Measurements from ENCODE around the gene SLC4A9.
A peak's percentile ranks its signal among the peaks of the same experiment; 100 is the strongest.
"Not testable (repeated sequence)": the region's sequence is repeated elsewhere in the genome, so short reads cannot be mapped to it uniquely, and the experiment has no call there.

SLC4A9 gene

DNA sequence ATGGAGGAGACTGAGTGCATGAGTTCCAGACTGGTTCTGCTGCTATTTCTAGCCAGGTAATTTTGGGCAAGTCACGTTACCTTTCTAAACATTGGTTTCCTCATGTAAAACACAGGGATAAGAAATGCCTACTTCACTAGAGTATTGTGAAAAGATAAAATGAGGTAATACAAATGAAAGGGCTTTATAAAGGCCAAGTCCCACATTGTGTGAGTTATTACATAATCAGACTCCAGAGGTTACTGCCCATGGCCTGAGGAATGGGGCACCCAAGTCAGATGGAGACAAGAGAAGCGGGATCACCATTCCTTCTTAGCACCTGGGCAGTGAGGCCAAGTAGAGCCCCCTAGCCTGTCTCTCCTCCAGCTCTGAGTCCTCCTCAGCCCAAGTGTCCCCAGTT, 21.1 kb upstream of the SLC4A9 start:
- no peak for DNase-seq (ENCODE audit: low read depth in 2 of 2)

DNA sequence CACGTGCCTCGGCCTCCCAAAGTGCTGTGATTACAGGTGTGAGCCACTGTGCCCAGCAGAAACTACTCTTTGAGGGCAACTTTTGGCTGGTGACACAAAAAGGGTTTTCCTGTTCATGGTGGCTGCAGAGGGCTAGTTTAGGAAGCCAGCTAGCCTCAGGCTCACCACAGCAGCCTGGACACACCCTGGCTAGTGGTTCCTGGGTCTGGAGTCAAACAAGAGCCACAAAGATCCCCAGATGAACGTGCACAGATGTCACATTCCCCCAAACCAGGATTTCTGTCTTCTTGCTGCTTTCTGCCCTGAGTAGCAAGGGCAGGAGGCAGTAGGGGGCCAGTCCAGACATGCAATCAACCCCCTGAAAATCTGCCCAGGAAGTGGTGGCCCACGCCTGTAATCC, 20.4 kb upstream of the SLC4A9 start:
- no peak for DNase-seq (ENCODE audit: low read depth in 2 of 2)

DNA sequence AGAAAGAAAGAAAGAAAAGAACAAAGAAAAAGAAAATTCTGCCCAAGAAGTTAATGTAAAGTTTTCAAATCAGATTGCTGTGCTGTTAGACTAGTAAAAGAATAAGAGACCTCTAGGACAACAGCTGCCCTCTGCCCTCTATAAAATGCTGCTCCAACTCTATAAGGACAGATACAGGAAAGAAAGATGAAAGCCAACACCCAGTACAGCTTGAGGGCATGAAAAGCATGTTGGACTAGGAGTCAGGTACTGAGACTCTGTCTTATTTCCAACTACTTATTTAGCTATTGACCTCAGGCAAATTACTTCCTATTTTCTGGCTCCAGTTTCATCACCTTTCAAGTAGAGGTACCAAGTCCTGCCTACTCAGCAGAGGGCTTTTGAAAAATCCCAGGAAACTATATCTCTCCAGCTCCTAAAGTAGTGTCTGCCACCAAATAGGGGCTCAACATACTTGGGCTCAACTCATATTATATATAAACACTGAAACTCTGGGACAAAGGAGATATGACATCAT, 19.3 kb upstream of the SLC4A9 start:
- no peak for DNase-seq (ENCODE audit: low read depth in 2 of 2)

DNA sequence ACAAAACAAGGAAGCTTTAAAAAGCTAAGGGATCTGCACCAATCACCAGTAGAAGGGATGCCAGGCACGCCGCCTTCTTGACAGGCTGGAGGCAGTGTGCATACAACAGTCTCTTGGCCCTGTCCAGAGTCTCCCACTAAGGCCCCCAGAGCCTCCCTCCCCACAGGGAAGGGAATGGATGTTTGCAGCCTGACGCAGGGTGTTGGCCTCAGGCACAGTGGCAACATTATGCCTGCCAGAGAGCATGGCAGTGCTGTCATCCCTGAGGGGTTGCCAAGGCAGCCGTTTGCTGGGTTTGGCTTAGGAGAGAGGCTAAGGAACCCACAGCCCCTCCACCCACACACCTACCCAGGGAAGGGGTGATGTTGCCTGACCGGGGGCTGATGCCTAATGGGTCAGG, 18.4 kb upstream of the SLC4A9 start:
- no peak for DNase-seq (ENCODE audit: low read depth in 2 of 2)

DNA sequence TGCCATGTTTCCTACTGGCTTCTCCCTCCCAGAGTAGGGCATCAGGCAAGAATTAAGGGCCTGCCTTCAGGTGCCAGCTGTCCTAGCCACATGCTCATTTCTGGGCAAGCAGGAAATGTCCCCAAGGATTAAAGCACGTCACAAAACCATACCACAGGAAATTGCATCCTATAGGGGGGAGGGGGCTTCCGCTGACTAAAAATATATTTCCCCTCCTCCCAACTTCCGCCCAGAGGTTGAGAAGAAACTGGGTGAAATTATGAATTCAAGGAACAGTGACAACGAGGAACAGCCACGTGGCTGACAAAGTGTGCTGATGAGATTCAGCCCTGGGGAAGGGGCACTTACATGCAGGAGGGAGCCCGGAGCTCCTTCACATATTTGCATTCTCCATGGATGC, 17.7 kb upstream of the SLC4A9 start:
- no peak for DNase-seq (ENCODE audit: low read depth in 2 of 2)

DNA sequence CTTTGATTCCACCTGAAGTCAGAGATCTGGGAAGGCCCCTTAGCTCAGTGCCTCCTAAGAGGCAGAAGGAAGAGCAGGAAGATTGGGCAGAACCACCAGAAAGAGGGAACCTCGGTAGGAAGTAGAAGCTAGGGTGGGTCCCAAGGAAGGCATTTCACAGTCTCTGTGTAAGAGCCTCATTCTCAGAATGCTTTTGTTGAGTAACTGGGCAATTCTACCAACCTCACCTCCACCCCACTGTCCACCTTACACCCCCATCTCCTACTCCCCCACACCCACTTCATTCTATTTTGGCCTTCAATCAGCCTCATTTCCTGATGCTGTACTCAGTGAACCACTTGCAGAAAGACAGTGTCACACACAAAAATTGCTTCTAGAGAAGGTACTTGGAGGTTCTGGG, 17.1 kb upstream of the SLC4A9 start:
- no peak for DNase-seq (ENCODE audit: low read depth in 2 of 2)

DNA sequence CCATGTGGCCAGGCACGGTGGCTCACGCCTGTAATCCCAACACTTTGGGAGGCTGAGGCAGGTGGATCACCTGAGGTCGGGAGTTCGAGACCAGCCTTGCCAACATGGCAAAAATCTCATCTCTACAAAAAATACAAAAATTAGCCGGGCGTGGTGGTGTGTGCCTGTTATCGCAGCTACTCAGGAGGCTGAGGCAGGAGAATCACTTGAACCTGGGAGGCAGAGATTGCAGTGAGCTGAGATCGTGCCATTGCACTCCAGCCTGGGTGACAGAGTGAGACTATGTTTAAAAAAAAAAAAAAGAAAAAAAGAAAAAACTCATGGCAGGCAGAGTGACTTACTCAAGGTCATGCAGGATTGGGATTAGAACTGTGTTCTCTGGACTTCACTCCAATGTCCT, 16.1 kb upstream of the SLC4A9 start:
- DNase-seq (ENCODE audit: low read depth in 2 of 2): not testable (repeated sequence)

DNA sequence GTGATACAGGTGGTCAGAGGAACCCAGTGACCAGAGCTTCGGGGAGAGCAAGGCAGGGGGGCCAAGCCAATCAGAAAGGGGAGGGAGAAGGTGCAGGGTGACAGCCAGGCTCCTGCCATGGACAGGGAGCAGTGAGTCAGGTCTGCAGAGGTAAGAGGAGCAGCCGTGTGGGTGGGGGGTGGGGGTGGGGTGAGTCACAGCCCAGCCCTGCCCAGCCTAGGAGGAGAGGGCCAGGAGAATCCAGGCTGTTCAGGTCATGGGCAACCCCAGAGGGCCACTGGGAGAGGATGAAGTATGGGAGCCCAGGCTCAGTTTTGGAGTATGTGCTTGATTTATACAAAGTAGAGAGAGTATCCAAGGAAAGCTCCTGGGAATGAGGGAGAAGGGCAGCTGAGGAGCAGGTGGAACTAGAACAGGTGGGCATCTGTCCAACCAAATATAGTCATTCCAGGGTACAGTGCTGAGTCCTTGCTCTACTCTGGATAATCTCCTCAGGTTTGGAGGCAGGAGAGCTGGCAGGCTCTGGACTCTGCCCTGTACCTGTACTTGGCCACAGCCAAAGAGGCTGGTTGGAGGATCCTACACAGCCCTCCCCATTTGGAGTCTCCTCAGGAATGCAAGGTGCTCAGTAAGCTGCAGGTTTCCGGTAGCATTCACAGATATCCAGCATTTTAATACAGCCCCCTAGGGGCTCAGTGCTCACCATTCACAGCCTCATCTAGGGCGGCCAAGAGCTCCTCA, 15.1 kb upstream of the SLC4A9 start:
- no peak for DNase-seq (ENCODE audit: low read depth in 2 of 2)

DNA sequence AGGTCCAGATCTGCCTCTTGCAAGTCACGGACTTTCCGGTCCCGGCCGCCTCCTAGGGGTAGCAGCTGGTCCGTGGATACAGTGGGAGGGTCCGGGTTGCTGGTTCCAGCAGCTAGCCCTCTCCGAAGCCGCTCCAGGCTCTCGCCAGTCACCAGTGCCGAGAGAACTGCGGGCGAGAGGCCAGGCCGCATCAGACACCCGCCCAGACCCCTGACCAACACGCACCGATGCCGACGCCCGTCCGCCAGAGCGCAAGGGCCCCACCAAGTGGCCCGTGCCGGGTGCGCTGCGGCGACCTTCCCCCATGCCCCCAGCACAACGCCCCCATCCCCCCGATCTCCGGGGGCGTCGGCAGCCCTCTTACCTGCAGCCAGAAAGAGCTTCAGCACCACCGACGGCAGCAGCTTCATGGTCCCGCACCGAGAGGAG, 14.1 kb upstream of the SLC4A9 start:
- DNase-seq (ENCODE audit: low read depth in 2 of 2): peak in 1 of 2 donors; percentile 16

DNA sequence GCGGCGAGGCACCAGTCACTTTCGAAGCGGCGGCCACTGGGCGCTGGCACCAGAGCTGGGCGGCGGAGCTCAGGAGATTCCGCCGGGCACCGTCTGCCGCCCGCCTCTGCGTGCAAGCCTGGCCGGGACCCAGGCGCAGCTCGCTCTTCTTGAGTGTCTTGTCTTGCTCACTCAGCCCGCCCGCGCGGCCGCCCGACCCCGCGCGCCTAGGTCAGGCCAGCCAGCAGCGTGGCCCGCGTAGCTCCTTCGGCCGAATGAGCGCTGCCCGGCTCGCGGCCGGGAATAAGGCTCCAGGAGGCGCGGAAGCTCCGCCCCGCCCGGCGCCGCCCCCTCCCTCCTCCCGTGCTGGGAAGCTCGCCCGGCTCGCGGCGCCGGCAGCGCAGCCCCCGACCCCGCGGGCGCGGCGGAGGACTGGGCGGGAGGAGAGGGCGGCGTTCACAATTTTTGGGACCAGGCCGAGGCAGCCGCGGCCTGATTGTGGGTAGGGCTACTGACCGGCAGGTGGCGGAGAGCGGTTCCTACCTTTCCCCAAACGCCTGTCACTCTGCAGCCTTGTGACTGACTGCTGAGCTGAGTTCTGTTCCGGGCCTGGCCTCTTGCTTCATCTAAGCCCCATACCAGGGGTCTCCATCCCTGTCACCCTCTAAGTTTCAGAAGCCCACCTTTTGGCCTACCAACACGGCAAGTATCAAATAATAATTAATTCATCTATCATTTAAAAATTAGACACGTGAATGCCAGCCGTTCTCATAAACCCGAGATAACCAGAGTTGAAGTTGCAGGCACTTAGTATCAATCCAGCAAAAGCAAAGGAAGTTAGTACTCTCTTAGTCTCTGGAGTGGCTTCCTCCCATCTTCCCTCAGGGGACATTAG, 13.4 kb upstream of the SLC4A9 start, which contains the start of gene HBEGF:
Gene HBEGF, minus strand, starts transcription at position 256 of the 874 bp plus-strand sequence. CDS start 275 bp downstream, outside the sequence.
- peak in 1 of 2 donors; percentile 25 for DNase-seq (ENCODE audit: low read depth in 2 of 2)

DNA sequence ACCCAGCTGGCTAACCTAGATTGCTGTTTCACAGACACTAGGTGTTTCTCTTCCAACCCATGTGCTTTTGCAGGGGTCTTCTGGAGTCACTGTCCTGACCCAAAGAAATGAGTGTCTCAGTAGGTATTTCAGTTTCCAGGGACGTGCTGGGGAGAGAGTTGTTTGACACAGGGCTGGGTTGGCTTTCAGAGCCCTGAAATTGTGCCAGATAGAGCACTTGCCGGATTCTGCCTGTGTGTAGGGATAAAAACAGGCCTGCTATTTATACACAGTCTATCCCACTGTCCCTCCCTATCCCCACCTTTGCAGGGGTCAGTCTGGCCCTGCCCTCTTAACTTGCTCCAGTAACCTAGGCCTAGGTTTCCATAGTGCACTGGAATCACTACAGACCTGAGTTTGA, 12.6 kb upstream of the SLC4A9 start:
- DNase-seq (ENCODE audit: low read depth in 2 of 2): no peak

DNA sequence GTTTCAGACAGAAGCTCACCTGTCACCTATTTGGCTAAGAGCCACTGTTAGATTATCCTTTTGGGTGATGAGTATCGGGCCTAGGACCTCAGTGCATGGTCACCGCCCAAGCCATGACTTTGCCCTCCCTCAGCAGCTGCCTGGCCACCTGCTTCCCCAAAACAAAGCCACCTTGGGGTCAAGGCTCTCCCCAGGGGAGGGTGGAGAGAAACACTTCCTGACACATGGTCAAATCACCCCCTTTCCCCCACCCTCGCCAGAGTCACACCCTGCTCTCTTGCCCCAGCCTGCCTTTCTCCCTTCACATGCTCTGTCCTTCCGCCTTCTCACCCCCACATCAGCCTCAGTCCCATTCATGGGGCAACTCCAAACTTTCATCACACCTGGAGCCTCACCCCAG, 11.9 kb upstream of the SLC4A9 start:
- no peak for DNase-seq (ENCODE audit: low read depth in 2 of 2)

DNA sequence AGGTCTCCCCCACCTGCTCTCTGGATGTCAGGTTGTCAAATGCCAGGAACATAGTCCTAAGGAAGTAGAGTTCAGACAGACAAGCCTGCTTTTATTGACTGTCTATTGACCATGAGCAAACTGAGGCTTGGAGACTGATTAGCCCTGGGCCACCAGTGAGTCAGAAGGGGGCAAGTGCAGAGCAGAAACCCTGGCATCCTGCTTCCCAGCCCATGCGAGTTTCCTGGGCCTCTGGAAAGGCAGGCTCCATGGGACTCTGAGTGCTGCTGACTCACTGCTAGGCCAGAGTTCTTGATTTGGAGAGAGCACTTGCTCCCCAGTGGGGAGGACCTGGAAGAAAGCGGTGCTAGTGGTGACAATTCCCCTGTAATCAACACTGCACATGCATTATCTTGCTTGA, 10.8 kb upstream of the SLC4A9 start:
- no peak for DNase-seq (ENCODE audit: low read depth in 2 of 2)

DNA sequence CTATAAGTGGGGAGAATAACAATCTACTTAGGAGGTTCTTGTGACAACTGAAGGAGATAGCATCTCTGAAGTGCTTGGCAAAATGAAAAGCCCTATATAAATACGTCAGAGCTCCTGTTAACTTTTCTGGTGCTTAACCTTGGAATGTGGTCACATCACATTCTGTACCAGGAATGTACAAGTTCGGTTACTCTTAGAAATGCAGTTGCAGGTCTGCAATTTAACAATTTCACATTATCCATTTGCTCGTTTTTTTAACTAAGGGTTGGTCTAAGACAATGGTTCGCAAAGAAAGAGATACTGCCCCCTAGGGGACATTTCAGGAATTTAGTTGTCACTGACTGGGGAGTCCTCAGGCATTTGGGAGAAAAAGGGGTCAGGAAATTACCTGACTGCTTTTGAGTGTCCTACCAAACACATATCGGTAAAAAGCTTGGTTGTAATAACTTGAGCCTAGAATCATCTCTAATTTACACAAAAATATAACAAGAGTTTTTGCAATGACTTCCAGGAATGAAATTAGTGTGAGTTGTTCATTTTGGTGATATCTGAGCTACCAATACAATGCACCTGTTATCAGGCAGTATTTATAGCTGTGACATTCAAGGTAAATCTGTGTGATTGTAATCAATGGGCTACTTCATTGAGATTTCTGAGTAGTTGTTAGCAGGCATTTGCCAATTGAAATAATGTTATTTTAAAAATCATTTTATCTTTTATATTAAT, 8.2 kb upstream of the SLC4A9 start:
- DNase-seq (ENCODE audit: low read depth in 2 of 2): peak in 1 of 2 donors; percentile 54

DNA sequence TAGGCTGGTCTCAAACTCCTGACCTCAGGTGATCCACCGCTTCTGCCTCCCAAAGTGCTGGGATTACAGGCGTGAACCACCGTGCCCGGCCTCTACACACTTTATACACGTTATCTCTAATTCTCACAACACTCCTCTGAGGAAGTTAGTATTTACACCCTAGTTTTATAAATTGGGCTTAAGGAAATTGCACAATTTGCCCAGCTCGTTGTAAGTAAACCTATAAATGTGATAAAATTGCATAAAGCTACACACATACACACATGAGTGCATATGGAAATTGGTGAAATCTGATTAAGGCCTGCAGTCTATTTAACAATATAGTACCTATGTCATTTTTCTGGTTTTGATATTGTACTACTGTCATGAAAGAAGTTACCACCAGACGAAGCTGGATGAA, 4.4 kb upstream of the SLC4A9 start:
- DNase-seq (ENCODE audit: low read depth in 2 of 2): no peak

DNA sequence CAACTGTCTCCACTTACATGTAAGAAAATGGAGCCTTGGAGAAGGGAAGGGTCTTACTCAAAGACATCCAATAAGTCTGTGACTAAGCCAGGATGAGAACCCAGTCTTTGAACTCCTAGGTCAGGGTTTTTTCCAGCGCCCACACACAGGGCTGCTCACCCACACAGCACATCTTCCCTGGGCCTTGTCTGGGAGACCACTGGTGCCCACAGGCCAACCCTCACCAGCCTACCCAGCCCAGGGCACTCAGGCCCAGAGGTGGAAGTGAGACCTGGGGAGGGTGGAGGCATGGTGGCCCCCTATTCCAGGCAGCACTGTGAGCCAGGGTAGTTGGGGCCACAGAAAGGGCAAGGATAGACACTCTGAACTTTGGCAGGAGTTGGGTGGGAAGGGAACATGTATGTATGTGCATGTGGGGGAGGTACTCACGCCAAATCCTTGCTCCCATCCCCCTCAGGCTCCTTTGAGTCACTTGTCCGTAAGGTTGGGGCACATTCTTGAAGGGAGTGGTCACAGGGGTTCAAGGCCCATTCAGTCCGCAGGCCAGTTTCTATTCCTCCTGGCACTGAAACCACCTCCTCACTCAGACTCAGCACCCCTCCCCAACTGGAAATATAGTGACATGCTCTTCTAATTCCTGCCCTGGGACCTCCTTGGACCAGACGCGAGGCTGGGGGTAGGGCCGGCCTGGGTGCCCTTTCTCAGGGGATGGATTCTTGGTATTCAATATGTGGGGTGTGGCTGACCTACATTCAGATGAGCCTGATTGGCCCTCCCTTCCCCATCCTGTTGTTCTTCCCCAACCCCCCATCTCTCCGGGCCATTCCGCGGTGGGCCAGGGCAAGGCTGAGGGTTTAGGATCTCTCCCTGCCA, 2.9 kb upstream of the SLC4A9 start:
- no peak for DNase-seq (ENCODE audit: low read depth in 2 of 2)

DNA sequence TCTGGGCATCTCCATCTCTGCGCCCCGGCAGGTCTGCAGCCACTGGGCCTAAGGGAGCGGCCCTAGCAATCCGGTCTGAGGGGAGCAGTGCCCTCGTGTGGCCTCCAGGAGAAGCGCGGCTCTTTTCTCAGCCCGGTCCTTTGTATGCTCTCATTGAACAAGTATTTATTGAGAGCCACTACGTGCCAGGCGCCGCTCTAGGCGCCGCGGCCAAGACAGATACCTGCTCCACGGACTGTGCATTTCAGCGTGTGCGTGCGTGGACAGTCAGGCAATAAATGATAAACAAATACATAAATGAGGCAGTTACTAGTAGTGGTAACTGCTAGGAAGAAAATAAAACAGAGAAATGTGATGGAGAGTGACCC, 2.3 kb upstream of the SLC4A9 start:
- peak; percentile 65 for DNase-seq (ENCODE audit: low read depth in 2 of 2)

DNA sequence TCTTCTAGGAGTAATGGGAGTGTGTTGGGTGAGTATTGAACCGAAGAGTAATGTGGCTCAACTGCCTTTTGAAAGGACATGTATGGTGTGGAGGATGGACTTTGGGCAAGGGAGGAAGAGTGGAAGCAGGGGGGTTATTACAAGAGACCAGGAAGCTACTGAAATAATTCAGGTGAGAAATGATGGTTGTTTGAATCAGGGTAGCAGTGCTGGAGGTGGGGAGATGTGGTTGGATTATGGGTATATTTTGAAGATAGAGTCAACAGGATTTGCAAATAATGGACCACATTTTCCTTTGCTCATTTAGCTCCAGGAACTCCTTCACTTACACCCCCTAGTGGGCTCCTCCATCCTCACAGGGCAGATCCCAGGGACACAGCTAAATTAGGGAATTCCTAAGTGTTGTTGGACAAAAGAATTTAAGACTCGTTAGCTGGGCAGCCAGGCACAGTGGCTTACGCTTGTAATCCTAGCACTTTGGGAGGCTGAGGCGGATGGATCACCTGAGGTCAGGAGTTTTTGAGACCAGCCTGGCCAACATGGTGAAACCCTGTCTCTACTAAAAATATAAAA, 1.2 kb upstream of the SLC4A9 start:
- no peak for DNase-seq (ENCODE audit: low read depth in 2 of 2)

DNA sequence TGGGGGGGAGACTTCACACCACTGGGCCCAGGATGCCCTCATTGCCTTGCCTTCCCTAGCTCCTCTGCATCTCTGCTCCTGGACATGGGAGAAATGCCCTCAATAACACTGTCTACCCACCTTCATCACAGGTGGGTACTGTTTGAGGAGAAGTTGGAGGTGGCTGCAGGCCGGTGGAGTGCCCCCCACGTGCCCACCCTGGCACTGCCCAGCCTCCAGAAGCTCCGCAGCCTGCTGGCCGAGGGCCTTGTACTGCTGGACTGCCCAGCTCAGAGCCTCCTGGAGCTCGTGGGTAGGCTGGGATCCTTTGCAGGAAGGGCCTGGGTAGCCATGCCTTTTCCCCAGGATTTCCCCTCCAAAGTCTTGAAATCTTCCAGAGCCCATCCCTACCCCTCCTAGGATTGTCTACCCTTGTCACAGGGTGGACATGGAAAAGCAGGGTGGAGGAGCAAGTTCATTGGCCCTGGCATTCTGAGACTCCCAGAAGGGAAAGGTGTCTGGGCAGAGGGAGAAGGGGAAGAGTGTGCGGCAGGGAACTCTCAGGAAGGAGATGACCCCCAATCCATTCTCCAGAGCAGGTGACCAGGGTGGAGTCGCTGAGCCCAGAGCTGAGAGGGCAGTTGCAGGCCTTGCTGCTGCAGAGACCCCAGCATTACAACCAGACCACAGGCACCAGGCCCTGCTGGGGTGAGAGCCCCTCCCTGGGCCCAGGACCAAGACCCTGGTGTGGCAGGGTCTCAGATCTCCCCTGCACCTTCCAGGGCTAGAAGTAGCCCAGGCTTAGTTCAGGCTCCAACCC, 886 bp downstream of the SLC4A9 start:
- DNase-seq (ENCODE audit: low read depth in 2 of 2): no peak

DNA sequence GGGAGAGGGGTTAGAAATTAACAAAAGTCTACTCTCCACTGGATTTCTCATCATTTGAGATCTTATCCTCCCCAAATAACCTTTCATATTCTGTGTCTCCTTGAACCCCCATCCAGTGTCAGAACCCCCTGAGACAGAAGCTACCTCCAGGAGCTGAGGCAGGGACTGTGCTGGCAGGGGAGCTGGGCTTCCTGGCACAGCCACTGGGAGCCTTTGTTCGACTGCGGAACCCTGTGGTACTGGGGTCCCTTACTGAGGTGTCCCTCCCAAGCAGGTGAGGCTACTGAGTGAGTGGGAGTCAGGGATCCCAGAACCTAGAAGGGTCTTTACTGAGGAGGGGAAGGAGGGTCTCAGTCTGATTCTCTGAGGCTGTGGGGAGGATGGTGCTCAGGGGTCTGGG, 1.9 kb downstream of the SLC4A9 start:
- no peak for DNase-seq (ENCODE audit: low read depth in 2 of 2)
